HEK293 (cell line): ENCODE measurements around the gene PDE4A.

Experiments used
- FEZF1 ChIP-seq: fragments of 450-650 bp; formaldehyde crosslinking; IDR thresholded peaks from 2 replicates; pipeline ENCODE4 v1.5.1; 2016; ENCODE audit warnings: missing biosample characterization, missing genetic modification characterization
- GLIS1 ChIP-seq: fragments of 450-650 bp; formaldehyde crosslinking; IDR thresholded peaks from 2 replicates; pipeline ENCODE4 v1.5.1; 2016; ENCODE audit warnings: missing biosample characterization, missing genetic modification characterization
- IKZF3 ChIP-seq: fragments of 450-650 bp; IDR thresholded peaks from 2 replicates; pipeline ENCODE4 v1.5.0; 2018; ENCODE audit warnings: missing biosample characterization, mild to moderate bottlenecking, missing genetic modification characterization, moderate library complexity
- KLF10 ChIP-seq: fragments of 450-650 bp; IDR thresholded peaks from 2 replicates; pipeline ENCODE4 v1.5.1; 2018; ENCODE audit warnings: missing biosample characterization, mild to moderate bottlenecking, missing genetic modification characterization
- MZF1 ChIP-seq: fragments of 450-650 bp; formaldehyde crosslinking; IDR thresholded peaks from 2 replicates; pipeline ENCODE4 v1.5.1; 2017; ENCODE audit warnings: missing biosample characterization, missing genetic modification characterization, borderline replicate concordance
- PATZ1 ChIP-seq: fragments of 450-650 bp; formaldehyde crosslinking; IDR thresholded peaks from 2 replicates; pipeline ENCODE4 v1.5.1; 2016; ENCODE audit warnings: missing biosample characterization, missing genetic modification characterization
- PRDM4 ChIP-seq: fragments of 450-650 bp; formaldehyde crosslinking; IDR thresholded peaks from 2 replicates; pipeline ENCODE4 v1.5.1; 2017; ENCODE audit warnings: missing biosample characterization, missing genetic modification characterization
- WT1 ChIP-seq: fragments of 450-650 bp; formaldehyde crosslinking; IDR thresholded peaks from 2 replicates; pipeline ENCODE4 v1.5.1; 2016; ENCODE audit warnings: missing biosample characterization, missing genetic modification characterization
- YY1 ChIP-seq: fragments of 450-650 bp; formaldehyde crosslinking; IDR thresholded peaks from 2 replicates; pipeline ENCODE4 v1.5.1; 2018; ENCODE audit warnings: missing biosample characterization, missing genetic modification characterization
- ZBTB44 ChIP-seq: fragments of 450-650 bp; IDR thresholded peaks from 2 replicates; pipeline ENCODE4 v1.5.1; 2018; ENCODE audit warnings: missing biosample characterization, mild to moderate bottlenecking, missing genetic modification characterization
- ZBTB8A ChIP-seq: fragments of 450-650 bp; formaldehyde crosslinking; IDR thresholded peaks from 2 replicates; pipeline ENCODE4 v1.5.1; 2016; ENCODE audit warnings: missing biosample characterization, missing genetic modification characterization
- ZEB2 ChIP-seq: fragments of 450-650 bp; formaldehyde crosslinking; IDR thresholded peaks from 2 replicates; pipeline ENCODE4 v1.5.1; 2016; ENCODE audit warnings: missing biosample characterization, missing genetic modification characterization
- ZFP41 ChIP-seq: fragments of 450-650 bp; formaldehyde crosslinking; IDR thresholded peaks from 2 replicates; pipeline ENCODE4 v1.5.1; 2016; ENCODE audit warnings: missing biosample characterization, missing genetic modification characterization, borderline replicate concordance
- ZNF18 ChIP-seq: fragments of 450-650 bp; formaldehyde crosslinking; IDR thresholded peaks from 2 replicates; pipeline ENCODE4 v1.5.1; 2016; ENCODE audit warnings: missing biosample characterization, missing genetic modification characterization
- ZNF221 ChIP-seq: fragments of 450-650 bp; formaldehyde crosslinking; IDR thresholded peaks from 2 replicates; pipeline ENCODE4 v1.5.1; 2017; ENCODE audit warnings: missing biosample characterization, missing genetic modification characterization, borderline replicate concordance
- ZNF23 ChIP-seq: fragments of 450-650 bp; formaldehyde crosslinking; IDR thresholded peaks from 2 replicates; pipeline ENCODE4 v1.5.1; 2016; ENCODE audit warnings: missing biosample characterization, missing genetic modification characterization, borderline replicate concordance
- ZNF311 ChIP-seq: fragments of 450-650 bp; formaldehyde crosslinking; IDR thresholded peaks from 2 replicates; pipeline ENCODE4 v1.5.1; 2017; ENCODE audit warnings: missing biosample characterization, missing genetic modification characterization, borderline replicate concordance
- ZNF362 ChIP-seq: fragments of 450-650 bp; formaldehyde crosslinking; IDR thresholded peaks from 2 replicates; pipeline ENCODE4 v1.5.1; 2016; ENCODE audit warnings: missing biosample characterization, missing genetic modification characterization
- ZNF416 ChIP-seq: fragments of 450-650 bp; formaldehyde crosslinking; IDR thresholded peaks from 2 replicates; pipeline ENCODE4 v1.5.1; 2016; ENCODE audit warnings: missing biosample characterization, missing genetic modification characterization
- ZNF529 ChIP-seq: fragments of 450-650 bp; formaldehyde crosslinking; IDR thresholded peaks from 2 replicates; pipeline ENCODE4 v1.5.1; 2017; ENCODE audit warnings: missing genetic modification characterization, missing biosample characterization; ENCODE audit not compliant: insufficient replicate concordance
- ZNF768 ChIP-seq: fragments of 450-650 bp; formaldehyde crosslinking; IDR thresholded peaks from 2 replicates; pipeline ENCODE4 v1.5.1; 2018; ENCODE audit warnings: missing biosample characterization, mild to moderate bottlenecking, missing genetic modification characterization
- ZNF843 ChIP-seq: fragments of 450-650 bp; formaldehyde crosslinking; IDR thresholded peaks from 2 replicates; pipeline ENCODE4 v1.5.1; 2016; ENCODE audit warnings: missing biosample characterization, missing genetic modification characterization
- TF ChIP-seq, protein P1 (sequence below): fragments of 450-650 bp; formaldehyde crosslinking; IDR thresholded peaks from 2 replicates; pipeline ENCODE4 v1.5.1; 2017; ENCODE audit warnings: missing biosample characterization, missing genetic modification characterization
- TF ChIP-seq, protein P2 (sequence below): fragments of 450-650 bp; formaldehyde crosslinking; IDR thresholded peaks from 2 replicates; pipeline ENCODE4 v1.5.1; 2016; ENCODE audit warnings: missing biosample characterization, missing genetic modification characterization

Gene PDE4A

GRCh38 chr19:10418235-10418484, 2.2 kb upstream of the PDE4A start (continued):
- TF ChIP-seq WT1 (tag by site-specific recombination) (0 out of 2 replicates have a peak, but pooled peaks have one; percentile 1), ZNF311 (tag by site-specific recombination) (no peak), ZFP41 (tag by site-specific recombination) (no peak), YY1 (tag by site-specific recombination) (no peak), ZEB2 (tag by site-specific recombination) (no peak), ZNF843 (tag by site-specific recombination) (no peak), ZNF18 (0 out of 2 replicates have a peak, but pooled peaks have one; percentile 37), ZNF23 (tag by site-specific recombination) (no peak), ZNF362 (tag by site-specific recombination) (no peak), PRDM4 (tag by site-specific recombination) (no peak; the same call in 1 of the 2 replicates), IKZF3 (tag by site-specific recombination) (no peak), MZF1 (tag by site-specific recombination) (0 out of 2 replicates have a peak, but pooled peaks have one; percentile 4), KLF10 (tag by site-specific recombination) (0 out of 2 replicates have a peak, but pooled peaks have one; percentile 33), PATZ1 (tag by site-specific recombination) (0 out of 2 replicates have a peak, but pooled peaks have one; percentile 40), ZBTB8A (tag by site-specific recombination) (no peak), ZNF529 (tag by site-specific recombination) (no peak), ZNF768 (tag by site-specific recombination) (no peak), GLIS1 (tag by site-specific recombination) (peak; percentile 94), FEZF1 (tag by site-specific recombination) (no peak), ZNF416 (tag by site-specific recombination) (no peak), ZNF221 (tag by site-specific recombination) (no peak), ZBTB44 (tag by site-specific recombination) (no peak)
- TF ChIP-seq, protein P1, sequence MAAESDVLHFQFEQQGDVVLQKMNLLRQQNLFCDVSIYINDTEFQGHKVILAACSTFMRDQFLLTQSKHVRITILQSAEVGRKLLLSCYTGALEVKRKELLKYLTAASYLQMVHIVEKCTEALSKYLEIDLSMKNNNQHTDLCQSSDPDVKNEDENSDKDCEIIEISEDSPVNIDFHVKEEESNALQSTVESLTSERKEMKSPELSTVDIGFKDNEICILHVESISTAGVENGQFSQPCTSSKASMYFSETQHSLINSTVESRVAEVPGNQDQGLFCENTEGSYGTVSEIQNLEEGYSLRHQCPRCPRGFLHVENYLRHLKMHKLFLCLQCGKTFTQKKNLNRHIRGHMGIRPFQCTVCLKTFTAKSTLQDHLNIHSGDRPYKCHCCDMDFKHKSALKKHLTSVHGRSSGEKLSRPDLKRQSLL (tag by site-specific recombination): peak; percentile 55
- TF ChIP-seq, protein P2, sequence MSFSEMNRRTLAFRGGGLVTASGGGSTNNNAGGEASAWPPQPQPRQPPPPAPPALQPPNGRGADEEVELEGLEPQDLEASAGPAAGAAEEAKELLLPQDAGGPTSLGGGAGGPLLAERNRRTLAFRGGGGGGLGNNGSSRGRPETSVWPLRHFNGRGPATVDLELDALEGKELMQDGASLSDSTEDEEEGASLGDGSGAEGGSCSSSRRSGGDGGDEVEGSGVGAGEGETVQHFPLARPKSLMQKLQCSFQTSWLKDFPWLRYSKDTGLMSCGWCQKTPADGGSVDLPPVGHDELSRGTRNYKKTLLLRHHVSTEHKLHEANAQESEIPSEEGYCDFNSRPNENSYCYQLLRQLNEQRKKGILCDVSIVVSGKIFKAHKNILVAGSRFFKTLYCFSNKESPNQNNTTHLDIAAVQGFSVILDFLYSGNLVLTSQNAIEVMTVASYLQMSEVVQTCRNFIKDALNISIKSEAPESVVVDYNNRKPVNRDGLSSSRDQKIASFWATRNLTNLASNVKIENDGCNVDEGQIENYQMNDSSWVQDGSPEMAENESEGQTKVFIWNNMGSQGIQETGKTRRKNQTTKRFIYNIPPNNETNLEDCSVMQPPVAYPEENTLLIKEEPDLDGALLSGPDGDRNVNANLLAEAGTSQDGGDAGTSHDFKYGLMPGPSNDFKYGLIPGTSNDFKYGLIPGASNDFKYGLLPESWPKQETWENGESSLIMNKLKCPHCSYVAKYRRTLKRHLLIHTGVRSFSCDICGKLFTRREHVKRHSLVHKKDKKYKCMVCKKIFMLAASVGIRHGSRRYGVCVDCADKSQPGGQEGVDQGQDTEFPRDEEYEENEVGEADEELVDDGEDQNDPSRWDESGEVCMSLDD (tag by site-specific recombination): no peak
